AG10803 (cell line): ENCODE measurements around the gene CSNK2B.

Experiments used
- DNase-seq: peaks from one replicate; pipeline ENCODE4 v3.0.0; 2010; ENCODE audit warnings: low read depth
- H3K4me3 ChIP-seq: 2 replicates; pipeline ENCODE4 v1.5.1; 2011; ENCODE audit warnings: mild to moderate bottlenecking, low read length, control low read depth
- CTCF ChIP-seq: conservative IDR thresholded peaks from 2 replicates; pipeline ENCODE4 v1.5.1; 2011; ENCODE audit warnings: mild to moderate bottlenecking, low read length, control low read depth, inconsistent platforms

Gene CSNK2B

DNA sequence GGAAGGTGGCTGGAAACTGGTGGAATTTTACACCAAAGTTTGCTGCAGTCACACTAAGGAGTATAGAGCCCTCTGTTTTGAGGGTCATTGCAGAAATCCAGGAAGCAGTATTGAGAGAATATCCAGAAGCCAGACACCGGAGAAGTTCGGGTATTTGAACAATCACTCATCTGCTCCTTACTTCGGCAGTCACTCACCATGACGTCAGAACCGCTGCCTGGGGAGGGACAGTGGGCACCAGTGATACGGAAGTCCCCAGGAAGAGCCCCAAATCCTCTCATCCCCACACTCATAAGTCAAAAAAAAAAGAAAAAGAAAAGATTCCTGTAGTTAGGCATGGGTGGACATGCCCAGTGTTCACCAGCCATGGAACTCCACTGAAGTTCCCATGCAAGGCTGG is 11.0 kb downstream of the CSNK2B start:
- H3K4me3 ChIP-seq: no peak overlapping the region
- TF ChIP-seq CTCF: no peak
- no peak for DNase-seq

DNA sequence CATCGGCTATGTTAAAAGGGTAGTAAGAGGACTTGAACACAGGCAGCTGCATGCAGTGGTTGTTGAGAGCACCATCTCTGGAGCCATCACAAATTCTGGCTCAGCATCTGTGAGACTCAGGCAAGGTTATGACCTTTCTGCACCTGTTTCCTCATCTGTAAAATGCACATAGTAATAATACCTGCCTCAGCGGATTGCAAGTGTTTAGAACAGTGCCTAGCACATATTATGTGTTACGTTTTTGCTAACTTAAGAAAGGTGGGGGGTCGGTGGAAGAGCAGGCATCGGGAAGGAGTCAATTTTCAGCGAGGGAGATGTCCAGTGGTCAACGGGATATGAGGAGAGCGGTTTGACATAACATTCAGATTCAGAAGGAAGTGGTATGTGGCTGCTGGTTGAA is 12.1 kb downstream of the CSNK2B start:
- TF ChIP-seq CTCF: no peak
- no peak overlapping the region for H3K4me3 ChIP-seq
- DNase-seq: no peak

GRCh38 chr6:31680226-31681134 is 14.6 kb downstream of the CSNK2B start, which contains the start of gene LY6G5C:
Gene LY6G5C (minus strand): TSS chr6:31681067. CDS start chr6:31680373, 694 bp downstream.
- TF ChIP-seq CTCF: peak; percentile 81
- DNase-seq: peak; percentile 89

GRCh38 chr6:31681135-31681671 is 15.3 kb downstream of the CSNK2B start:
- DNase-seq: peak; percentile 34
- TF ChIP-seq CTCF: peak; percentile 30
- peak overlapping the region; percentile 61 for H3K4me3 ChIP-seq

More at GRCh38 chr6:31680226-31681134, 14.6 kb downstream of the CSNK2B start, which contains the start of gene LY6G5C:
- H3K4me3 ChIP-seq: peak within 1 kb of the TSS; percentile 61

GRCh38 chr6:31683591-31683990 is 17.7 kb downstream of the CSNK2B start:
- H3K4me3 ChIP-seq: no peak overlapping the region
- no peak for DNase-seq
- TF ChIP-seq CTCF: no peak

DNA sequence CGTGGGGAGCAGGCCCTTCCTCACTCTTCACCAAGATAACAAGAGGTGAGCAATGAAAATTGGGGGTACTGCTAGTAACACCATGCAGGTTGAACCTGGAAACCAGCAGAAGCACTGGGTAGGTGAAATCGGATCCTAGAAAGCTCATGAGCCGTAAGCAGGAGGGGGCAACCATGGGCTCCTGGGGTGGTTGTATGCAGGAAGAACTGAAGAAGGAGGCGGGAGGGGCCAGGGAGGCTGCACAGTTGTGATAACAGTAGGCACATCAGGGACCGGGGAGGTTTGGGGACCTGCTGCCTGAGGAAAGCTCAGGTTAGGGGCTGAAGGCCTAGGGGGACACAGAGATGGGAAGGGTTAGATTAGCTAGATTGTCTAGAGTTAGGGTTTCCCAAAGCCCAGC is 20.6 kb downstream of the CSNK2B start:
- no peak for DNase-seq
- no peak overlapping the region for H3K4me3 ChIP-seq
- TF ChIP-seq CTCF: no peak

GRCh38 chr6:31687321-31687720 is 21.4 kb downstream of the CSNK2B start:
- no peak overlapping the region for H3K4me3 ChIP-seq
- TF ChIP-seq CTCF: no peak
- no peak for DNase-seq
